Measurements from ENCODE around the gene LCA5L. TPM values are rescaled to one million over a fixed set of nuclear protein-coding genes. Genes with fewer than 3 reads are reported as not detected.

Gene LCA5L
- total and polyA plus RNA-seq, 2 experiments from 2014 or later = 0.37 to 1.8 TPM

GRCh38 chr21:39468559-39468958 lies 23.0 kb upstream of the LCA5L start:
- 63% methylated on average over 1 of the region's 1 CpG for WGBS (ENCODE audit: low lambda C conversion rate, missing lambda C conversion rate)
- Histone ChIP-seq H3K4me1 (ENCODE audit: insufficient read depth) (no peaks in the 10 kb centered on the region), H3K9me2 (replicated peaks; ENCODE audit: insufficient read depth) (no peaks in the 10 kb centered on the region), H3K27me3 (no peaks in the 10 kb centered on the region), H3K4me3 (no peak overlapping the region), H3K27ac (no peak overlapping the region), H3K4me2 (no peak overlapping the region), H4K20me1 (ENCODE audit: insufficient read depth, poor library complexity, severe bottlenecking) (no peaks in the 10 kb centered on the region), H3K36me3 (replicated peaks; ENCODE audit: insufficient read depth, low read depth) (no peaks in the 10 kb centered on the region), H3K79me2 (no peaks in the 10 kb centered on the region), H2AFZ (no peak overlapping the region), H3K9me3 (ENCODE audit: low read depth) (no peaks in the 10 kb centered on the region)
- DNase-seq (ENCODE audit: low spot score) = no peak
- no peak for TF ChIP-seq EZH2phosphoT487 (IDR thresholded peaks at IDR 0.05; ENCODE audit: low read depth, severe bottlenecking, unreplicated experiment)
- TF ChIP-seq EZH2 (IDR thresholded peaks at IDR 0.05; ENCODE audit: borderline replicate concordance) = no peak
- TF ChIP-seq CTCF (IDR thresholded peaks at IDR 0.05; ENCODE audit: poor library complexity) = no peak

DNA sequence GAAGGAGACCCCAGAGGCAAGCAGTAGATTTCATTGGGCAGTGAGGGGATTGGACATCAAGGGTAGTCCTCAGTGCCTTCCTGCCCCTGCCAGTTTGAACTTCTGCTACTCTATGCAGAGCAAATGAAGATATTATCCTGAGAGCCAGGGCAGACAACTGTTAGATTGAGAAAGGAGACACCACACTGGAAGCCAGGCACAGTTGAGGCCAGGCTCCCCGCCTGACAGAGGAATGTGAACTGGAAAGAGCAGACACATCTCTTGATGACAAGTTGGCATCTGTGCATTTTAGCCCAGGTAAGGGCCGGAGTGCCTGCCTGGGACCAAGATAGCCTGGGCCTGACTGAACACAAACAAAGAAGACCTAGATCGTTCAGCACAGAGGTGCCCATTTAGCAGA lies 22.2 kb upstream of the LCA5L start:
- Histone ChIP-seq H3K4me1 (ENCODE audit: insufficient read depth) (no peaks in the 10 kb centered on the region), H3K27ac (no peak overlapping the region), H3K27me3 (no peaks in the 10 kb centered on the region), H3K4me2 (no peak overlapping the region), H3K4me3 (no peak overlapping the region), H3K79me2 (no peaks in the 10 kb centered on the region), H3K9me2 (replicated peaks; ENCODE audit: insufficient read depth) (no peaks in the 10 kb centered on the region), H4K20me1 (ENCODE audit: insufficient read depth, poor library complexity, severe bottlenecking) (no peaks in the 10 kb centered on the region), H3K9me3 (ENCODE audit: low read depth) (no peaks in the 10 kb centered on the region), H2AFZ (no peak overlapping the region), H3K36me3 (replicated peaks; ENCODE audit: insufficient read depth, low read depth) (no peaks in the 10 kb centered on the region)
- WGBS (ENCODE audit: low lambda C conversion rate, missing lambda C conversion rate) = 89% methylated on average over 3 of the region's 3 CpGs
- TF ChIP-seq EZH2phosphoT487 (IDR thresholded peaks at IDR 0.05; ENCODE audit: low read depth, severe bottlenecking, unreplicated experiment) (no peak), EZH2 (IDR thresholded peaks at IDR 0.05; ENCODE audit: borderline replicate concordance) (no peak), CTCF (IDR thresholded peaks at IDR 0.05; ENCODE audit: poor library complexity) (no peak)
- no peak for DNase-seq (ENCODE audit: low spot score)

DNA sequence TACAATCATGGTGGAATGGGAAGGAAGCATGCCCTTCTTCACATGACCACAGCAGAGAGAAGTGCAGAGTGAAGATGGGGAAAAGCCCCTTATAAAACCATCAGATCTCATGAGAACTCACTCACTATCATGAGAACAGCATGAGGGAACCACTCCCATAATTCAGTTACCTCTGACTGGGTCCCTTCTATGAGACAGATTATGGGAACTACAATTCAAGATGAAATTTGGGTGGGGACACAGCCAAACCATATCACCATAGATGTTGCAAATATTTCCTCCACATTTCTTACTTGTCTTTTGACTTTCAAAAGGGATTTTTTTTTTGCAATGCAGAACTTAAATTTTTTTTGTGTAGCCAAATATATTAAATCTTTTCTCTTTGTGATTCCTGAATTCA lies 21.0 kb upstream of the LCA5L start:
- TF ChIP-seq EZH2 (IDR thresholded peaks at IDR 0.05; ENCODE audit: borderline replicate concordance) (no peak), EZH2phosphoT487 (IDR thresholded peaks at IDR 0.05; ENCODE audit: low read depth, severe bottlenecking, unreplicated experiment) (no peak), CTCF (IDR thresholded peaks at IDR 0.05; ENCODE audit: poor library complexity) (no peak)
- Histone ChIP-seq H3K4me2 (no peak overlapping the region), H3K27ac (no peak overlapping the region)

GRCh38 chr21:39463308-39463707 lies 17.7 kb upstream of the LCA5L start:
- 85% methylated on average over 3 of the region's 3 CpGs for WGBS (ENCODE audit: low lambda C conversion rate, missing lambda C conversion rate)
- no peak overlapping the region for H2AFZ ChIP-seq
- no peak overlapping the region for H3K4me2 ChIP-seq

More for the DNA sequence above, 21.0 kb upstream of the LCA5L start:
- no peaks in the 10 kb centered on the region for H3K36me3 ChIP-seq (replicated peaks; ENCODE audit: insufficient read depth, low read depth)
- H3K79me2 ChIP-seq = no peaks in the 10 kb centered on the region
- no peaks in the 10 kb centered on the region for H3K4me1 ChIP-seq (ENCODE audit: insufficient read depth)
- H3K9me2 ChIP-seq (replicated peaks; ENCODE audit: insufficient read depth) = no peaks in the 10 kb centered on the region
- no peak overlapping the region for H2AFZ ChIP-seq
- DNase-seq (ENCODE audit: low spot score) = no peak
- H3K27me3 ChIP-seq = no peaks in the 10 kb centered on the region
- H3K9me3 ChIP-seq (ENCODE audit: low read depth) = no peaks in the 10 kb centered on the region
- H4K20me1 ChIP-seq (ENCODE audit: insufficient read depth, poor library complexity, severe bottlenecking) = no peaks in the 10 kb centered on the region
- no peak overlapping the region for H3K4me3 ChIP-seq

More at GRCh38 chr21:39463308-39463707, 17.7 kb upstream of the LCA5L start:
- Histone ChIP-seq H3K9me2 (replicated peaks; ENCODE audit: insufficient read depth) (no peaks in the 10 kb centered on the region), H3K79me2 (no peaks in the 10 kb centered on the region), H3K9me3 (ENCODE audit: low read depth) (no peaks in the 10 kb centered on the region), H3K4me3 (no peak overlapping the region), H3K27me3 (no peaks in the 10 kb centered on the region), H3K27ac (no peak overlapping the region), H3K36me3 (replicated peaks; ENCODE audit: insufficient read depth, low read depth) (no peaks in the 10 kb centered on the region), H3K4me1 (ENCODE audit: insufficient read depth) (no peaks in the 10 kb centered on the region), H4K20me1 (ENCODE audit: insufficient read depth, poor library complexity, severe bottlenecking) (no peaks in the 10 kb centered on the region)
- TF ChIP-seq EZH2 (IDR thresholded peaks at IDR 0.05; ENCODE audit: borderline replicate concordance) = no peak
- TF ChIP-seq EZH2phosphoT487 (IDR thresholded peaks at IDR 0.05; ENCODE audit: low read depth, severe bottlenecking, unreplicated experiment) = no peak
- TF ChIP-seq CTCF (IDR thresholded peaks at IDR 0.05; ENCODE audit: poor library complexity) = no peak
- no peak for DNase-seq (ENCODE audit: low spot score)

Measured in hepatocyte (in vitro differentiated cells).